Measurements from ENCODE around the gene KRT5.

The KRT5 gene

GRCh38 chr12:52535574-52535973 is 15.4 kb upstream of the KRT5 start:
- DNase-seq = no peak

GRCh38 chr12:52534482-52534881 is 14.3 kb upstream of the KRT5 start:
- DNase-seq = no peak

- DNase-seq = no peak
Observed at GRCh38 chr12:52533686-52534470, 13.7 kb upstream of the KRT5 start.

GRCh38 chr12:52532636-52533035 is 12.4 kb upstream of the KRT5 start:
- DNase-seq = no peak

- no peak for DNase-seq
Observed at GRCh38 chr12:52531566-52532300, 11.5 kb upstream of the KRT5 start.

- DNase-seq = no peak
Observed at GRCh38 chr12:52530905-52531304, 10.7 kb upstream of the KRT5 start.

- DNase-seq = no peak
Observed at GRCh38 chr12:52530366-52530765, 10.2 kb upstream of the KRT5 start.

- no peak for DNase-seq
Observed at GRCh38 chr12:52529846-52530245, 9.7 kb upstream of the KRT5 start.

- no peak for DNase-seq
Observed at GRCh38 chr12:52529417-52529816, 9.2 kb upstream of the KRT5 start.

- no peak for DNase-seq
Observed at GRCh38 chr12:52528641-52529143, 8.5 kb upstream of the KRT5 start.

GRCh38 chr12:52527121-52527800 is 7.1 kb upstream of the KRT5 start:
- no peak for DNase-seq

GRCh38 chr12:52526511-52526951 is 6.3 kb upstream of the KRT5 start:
- no peak for DNase-seq

GRCh38 chr12:52525661-52526499 is 5.7 kb upstream of the KRT5 start:
- DNase-seq = no peak

- DNase-seq = no peak
Observed at GRCh38 chr12:52524898-52525591, 4.9 kb upstream of the KRT5 start.

- DNase-seq = no peak
Observed at GRCh38 chr12:52524241-52524897, 4.2 kb upstream of the KRT5 start.

GRCh38 chr12:52523824-52524223 is 3.6 kb upstream of the KRT5 start:
- DNase-seq = no peak

- DNase-seq = no peak
Observed at GRCh38 chr12:52522346-52523011, 2.3 kb upstream of the KRT5 start.

GRCh38 chr12:52521568-52522266 is 1.5 kb upstream of the KRT5 start:
- no peak for DNase-seq

- DNase-seq = no peak
Observed at GRCh38 chr12:52521175-52521567, 977 bp upstream of the KRT5 start.

- DNase-seq = no peak
Observed at GRCh38 chr12:52519387-52519703, 849 bp downstream of the KRT5 start.

Measured in NCI-H748 treated with DMSO at 0.1 percent for 48 hours (cell line).